Glomerular endothelial cell (primary cell): ENCODE results near the gene CBX8. TPM values are rescaled to one million over a fixed set of nuclear protein-coding genes. Genes with fewer than 3 reads are reported as not detected.

Source experiments
- DNase-seq: peaks from one replicate; pipeline ENCODE4 v3.0.0-alpha.2; 2011; ENCODE audit warnings: low read depth, low spot score; ENCODE audit errors: extremely low read depth
- total RNA-seq: library from RNA; depleted of rRNA; stranded (reverse); fragments of >200 nt; gene quantifications from 2 replicates; pipeline ENCODE4 v1.2.3, GENCODE V29; 2015

The CBX8 gene
- total RNA-seq, 1 donor from 2014 or later, result 2.1 TPM

DNA sequence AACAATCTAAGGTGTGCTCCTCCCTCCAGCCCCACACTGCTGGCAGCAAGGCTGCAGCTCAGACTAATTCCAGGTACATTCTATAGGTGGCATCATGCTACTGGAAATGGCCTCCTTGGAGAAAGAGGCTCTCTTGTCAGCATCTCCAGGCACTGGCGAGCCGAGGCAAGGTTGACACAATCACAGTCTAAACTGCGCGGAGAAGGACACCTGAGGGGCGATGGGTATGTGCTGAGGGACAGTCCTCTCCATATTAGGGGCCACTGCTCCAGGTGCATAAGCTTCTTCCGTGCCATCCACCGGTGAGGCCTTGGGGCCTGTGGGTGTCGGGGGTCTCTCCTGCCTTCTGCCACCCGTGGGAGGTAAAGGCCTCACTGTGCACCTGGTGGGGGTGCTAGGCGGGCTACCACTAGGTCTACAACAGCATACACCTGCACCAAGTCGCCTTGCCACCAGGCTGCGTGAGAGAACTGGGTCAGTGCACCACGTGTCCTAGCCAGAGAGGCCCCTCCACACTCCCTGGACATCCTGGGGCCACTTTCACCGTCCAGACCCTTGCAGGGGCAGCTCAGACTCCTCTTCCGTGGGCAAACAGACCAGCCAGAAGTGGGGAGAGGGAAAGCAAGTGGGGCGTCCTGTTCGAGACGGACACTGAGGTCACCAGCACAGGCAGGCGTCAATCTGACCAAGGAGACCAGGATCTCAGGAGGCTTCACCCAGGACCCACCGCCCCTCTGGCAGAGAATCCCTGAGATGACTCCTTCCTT lies 12.1 kb upstream of the CBX8 start:
- no peak for DNase-seq

- DNase-seq, result no peak
Measured at GRCh38 chr17:79806863-79807720, 10.2 kb upstream of the CBX8 start.

- no peak for DNase-seq
Measured at GRCh38 chr17:79806446-79806760, 9.5 kb upstream of the CBX8 start.

- DNase-seq, result no peak
Measured at GRCh38 chr17:79804856-79805696, 8.2 kb upstream of the CBX8 start.

DNA sequence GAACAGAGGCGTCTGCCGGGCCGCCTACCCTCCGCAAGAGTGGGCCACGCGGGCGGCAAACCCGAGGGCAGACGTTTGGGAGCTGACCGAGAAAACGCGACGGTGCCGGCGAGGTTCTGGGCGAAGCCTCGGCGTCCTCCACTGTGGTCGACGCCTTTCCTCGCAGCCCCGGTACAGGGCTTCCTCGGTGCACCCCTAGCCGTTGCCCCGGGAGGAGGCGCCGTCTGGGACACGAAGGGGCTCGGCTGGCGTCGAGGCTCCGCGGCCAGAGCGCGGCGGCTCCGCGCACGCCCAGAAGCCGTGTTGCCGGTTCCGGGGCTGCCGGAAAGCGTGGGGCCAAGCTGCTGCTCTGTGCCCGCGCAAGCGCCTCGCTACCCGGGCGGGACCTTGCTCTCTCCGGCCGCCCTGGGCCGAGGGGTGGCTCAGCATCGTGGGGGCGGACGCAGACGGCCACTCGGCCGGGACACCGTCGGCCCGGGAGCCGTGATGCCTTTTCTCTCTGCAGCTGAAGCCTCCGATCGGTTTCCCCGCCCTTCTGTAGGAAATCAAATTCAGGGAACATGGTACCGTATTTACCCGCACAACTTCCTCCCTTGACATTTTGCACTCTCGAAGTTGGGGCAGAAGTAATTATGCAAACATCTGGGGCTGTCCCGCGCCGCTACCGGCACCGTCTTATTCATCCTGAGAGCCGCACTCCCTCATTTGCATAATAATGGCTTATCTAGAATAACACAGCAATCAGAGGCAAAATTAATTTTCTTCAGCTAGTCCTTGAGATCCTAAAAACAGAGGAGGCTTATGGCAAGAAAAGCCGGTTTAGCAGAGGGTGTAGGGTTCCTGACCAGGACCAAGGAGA lies 7.3 kb upstream of the CBX8 start:
- no peak for DNase-seq

GRCh38 chr17:79803421-79803996 lies 6.6 kb upstream of the CBX8 start:
- DNase-seq, result no peak

DNA sequence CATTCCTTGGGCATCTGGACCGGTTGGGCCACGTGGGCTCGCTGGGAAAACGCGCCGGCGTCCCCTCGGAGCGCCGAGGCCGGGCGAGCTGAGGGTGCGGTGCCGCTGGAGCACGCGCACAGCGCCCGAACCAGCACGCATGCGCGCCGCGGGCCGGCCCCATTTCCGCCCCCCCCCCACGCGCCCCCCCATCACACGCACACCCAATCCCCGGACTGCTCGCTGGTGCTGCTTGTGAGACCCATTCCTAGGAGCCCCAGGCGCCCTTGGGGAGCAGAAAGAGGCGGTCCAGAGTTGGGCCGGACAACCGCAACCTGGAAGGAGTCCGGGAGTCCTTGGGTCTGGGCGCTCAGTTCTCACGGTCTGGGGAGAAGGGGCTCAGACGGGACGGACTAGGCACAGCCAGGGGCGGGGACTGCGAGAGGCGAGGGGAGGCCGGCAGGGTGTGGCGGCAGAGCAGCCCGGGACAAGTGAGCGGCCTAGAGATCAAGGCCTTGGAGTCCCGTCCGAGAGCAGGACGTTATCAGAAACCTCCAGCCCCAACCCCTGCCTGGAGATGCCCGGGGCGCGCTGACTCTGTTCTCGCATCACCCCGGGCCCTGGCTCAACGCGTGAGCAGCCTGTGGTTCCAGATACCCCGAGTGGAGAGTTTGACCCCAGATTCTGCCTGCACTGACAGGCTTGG lies 6.0 kb upstream of the CBX8 start:
- no peak for DNase-seq

GRCh38 chr17:79802039-79802735 lies 5.3 kb upstream of the CBX8 start:
- no peak for DNase-seq

- DNase-seq, result no peak
Measured at GRCh38 chr17:79801156-79802038, 4.5 kb upstream of the CBX8 start.

DNA sequence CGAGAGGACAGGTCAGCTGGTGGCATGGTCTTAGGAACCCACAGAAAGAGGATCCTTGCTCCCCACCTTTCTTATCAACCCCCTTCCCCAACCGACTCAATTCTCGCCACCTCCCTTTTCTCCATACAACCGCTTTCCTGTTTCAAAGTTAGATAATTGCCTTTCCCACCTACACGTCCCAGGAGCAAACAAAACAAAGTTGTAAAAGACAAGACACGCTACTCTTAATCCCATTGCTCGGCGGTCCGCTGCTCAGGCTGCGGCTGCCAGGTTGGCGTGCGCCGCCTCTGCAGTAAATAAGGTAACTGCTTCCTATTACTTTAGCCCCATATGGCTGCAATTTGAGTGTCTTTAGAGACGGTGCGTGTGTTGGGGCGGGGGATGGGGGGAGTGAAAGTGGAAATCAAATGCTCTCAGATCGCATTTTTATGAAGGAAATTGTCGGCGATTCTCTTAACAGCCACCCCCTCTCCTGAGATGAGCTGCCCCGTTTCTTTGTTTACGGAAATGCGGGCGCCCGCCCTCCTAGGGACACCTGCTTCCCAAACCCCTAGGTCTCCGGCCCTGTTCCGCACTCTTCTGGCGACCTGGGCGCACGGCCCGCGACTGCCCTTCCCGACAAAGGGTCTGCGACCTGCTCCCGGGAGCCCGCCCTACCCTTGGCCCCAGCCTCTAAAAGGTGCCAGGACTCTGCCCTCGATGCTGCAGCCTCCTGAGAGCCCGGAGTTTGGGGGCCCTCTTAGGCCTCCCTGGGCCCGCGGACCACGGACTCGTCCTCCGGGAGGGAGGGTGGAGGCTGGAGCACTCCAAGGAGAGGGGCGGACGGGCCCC lies 3.7 kb upstream of the CBX8 start:
- DNase-seq, result no peak

GRCh38 chr17:79799538-79800324 lies 2.9 kb upstream of the CBX8 start:
- no peak for DNase-seq

- no peak for DNase-seq
Measured at GRCh38 chr17:79799174-79799537, 2.3 kb upstream of the CBX8 start.

DNA sequence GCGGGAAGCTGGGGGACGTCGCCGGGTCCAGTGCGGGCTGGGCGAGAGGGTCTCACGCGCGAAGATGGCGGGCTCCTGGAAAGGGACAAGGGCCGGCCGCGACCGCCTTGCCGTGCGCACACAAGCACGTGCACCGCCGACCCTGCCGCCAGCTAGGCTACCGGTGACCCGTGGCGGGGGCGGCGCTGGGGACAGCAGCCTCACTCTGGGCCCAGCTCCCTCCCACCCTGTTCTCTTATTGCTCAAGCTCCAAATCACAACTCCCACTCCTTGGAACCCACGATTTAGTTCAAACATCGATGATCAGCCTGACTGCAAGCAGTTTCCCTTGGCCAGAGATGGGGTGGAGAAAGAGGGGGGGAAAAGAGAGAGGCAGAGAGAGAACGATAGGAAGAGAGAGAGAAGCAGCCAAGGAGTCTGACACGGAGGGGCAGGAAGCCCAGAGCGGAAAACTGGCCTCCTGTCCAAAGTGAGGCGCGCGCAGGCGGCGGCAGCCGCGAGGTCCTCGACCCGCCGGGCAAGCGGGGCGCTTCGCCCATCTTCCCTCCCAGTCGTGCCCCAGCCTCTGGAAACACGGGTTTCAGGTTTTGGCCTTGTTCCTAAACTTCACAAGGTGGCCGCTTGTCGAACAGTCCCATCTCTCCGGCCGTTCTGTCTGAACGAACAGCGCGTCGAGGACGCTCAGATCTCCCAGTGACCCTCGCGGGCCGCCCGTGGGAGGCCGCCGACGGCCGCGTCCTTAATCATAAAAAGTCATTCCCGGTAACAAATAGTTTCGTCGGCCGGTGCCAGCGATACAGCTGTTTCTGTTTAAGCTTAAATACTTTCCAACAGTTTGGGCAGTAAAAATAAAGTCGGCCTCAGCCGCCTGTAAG lies 1.7 kb upstream of the CBX8 start:
- no peak for DNase-seq

- DNase-seq, result no peak
Measured at GRCh38 chr17:79797492-79798298, 818 bp upstream of the CBX8 start.

DNA sequence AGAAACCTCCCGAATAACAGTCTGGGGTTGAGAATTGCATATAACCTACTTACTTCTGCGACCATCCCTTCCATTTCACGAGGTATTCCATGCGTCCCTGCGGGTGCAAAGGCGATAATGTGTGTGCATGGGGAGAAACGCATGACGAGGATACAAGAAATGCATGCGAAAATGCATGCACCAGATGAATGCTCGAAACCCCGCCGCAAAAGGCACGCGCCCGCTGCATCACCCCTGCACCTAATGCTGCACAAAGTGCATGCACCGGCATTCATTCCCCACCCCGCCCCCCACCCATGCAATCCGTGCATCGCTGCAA lies 474 bp downstream of the CBX8 start:
- DNase-seq, result no peak
